ENCODE data around the gene COX19. TPM values are rescaled to one million over a fixed set of nuclear protein-coding genes. Genes with fewer than 3 reads are reported as not detected.
A peak's percentile ranks its signal among the peaks of the same experiment; 100 is the strongest.

COX19 gene
- total and polyA plus RNA-seq, 2 of the 13 experiments (the other 11 are each of a cell fraction or from before 2014, with no cell fraction given), result 11.5 to 21.7 TPM

DNA sequence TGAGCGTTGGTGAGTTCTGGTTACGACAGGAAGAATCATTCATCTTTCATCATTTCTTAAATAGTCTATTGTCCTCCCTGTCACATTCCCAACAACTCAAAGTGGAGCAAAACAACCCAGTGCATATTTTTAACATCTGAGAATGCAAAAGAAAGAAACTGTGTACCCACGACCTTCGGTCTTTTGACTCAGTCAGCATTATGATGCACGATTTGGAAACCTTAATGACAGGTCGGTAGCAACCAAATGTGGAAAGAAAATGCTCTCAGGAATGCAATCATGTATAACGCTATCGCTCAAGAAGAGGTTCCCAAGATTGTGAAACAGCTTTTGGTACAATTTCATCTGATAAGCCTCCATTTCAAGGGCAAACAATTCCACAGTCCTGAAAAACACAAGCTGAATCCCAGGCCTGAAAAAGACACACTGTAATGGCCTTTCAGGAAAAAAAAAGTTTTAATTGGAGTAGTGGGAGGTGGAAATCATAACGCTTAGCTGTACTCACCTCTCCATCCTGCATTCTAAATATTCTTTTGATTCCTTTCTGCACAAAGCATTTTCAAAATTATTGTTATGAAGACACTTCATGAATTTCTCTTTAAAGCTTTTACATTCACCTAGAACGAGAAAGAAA is 2.6 kb downstream of the COX19 start (continued):
- TF ChIP-seq ZBTB25 (CRISPR knock-in tag; IDR thresholded peaks at IDR 0.05) (peak; percentile 36; the same call in 1 of the 2 replicates), RARA (CRISPR knock-in tag; IDR thresholded peaks at IDR 0.05) (no peak), CEBPB (IDR thresholded peaks at IDR 0.05; ENCODE audit: borderline replicate concordance, low read depth, low read length) (peak; percentile 82), MTERF4 (CRISPR knock-in tag; IDR thresholded peaks at IDR 0.05) (no peak), HES4 (CRISPR knock-in tag; IDR thresholded peaks at IDR 0.05; ENCODE audit: borderline replicate concordance) (no peak), ZBTB20 (CRISPR knock-in tag; IDR thresholded peaks at IDR 0.05; ENCODE audit: borderline replicate concordance, low read depth) (no peak), KAT8 (CRISPR knock-in tag; IDR thresholded peaks at IDR 0.05) (peak; percentile 55; the same call in 1 of the 2 replicates), GABPA (IDR thresholded peaks at IDR 0.05; ENCODE audit: low read depth, low read length) (no peak), GABPA (CRISPR knock-in tag; IDR thresholded peaks at IDR 0.05; ENCODE audit: low read depth) (no peak), ZNF569 (CRISPR knock-in tag; IDR thresholded peaks at IDR 0.05; ENCODE audit: borderline replicate concordance) (no peak), ZFP90 (CRISPR knock-in tag; IDR thresholded peaks at IDR 0.05; ENCODE audit: borderline replicate concordance) (no peak), NR2F6 (IDR thresholded peaks at IDR 0.05) (no peak), NR2F6 (CRISPR knock-in tag; IDR thresholded peaks at IDR 0.05) (peak; percentile 23; the same call in 1 of the 2 replicates), IRF2 (CRISPR knock-in tag; IDR thresholded peaks at IDR 0.05) (no peak), GMEB1 (CRISPR knock-in tag; IDR thresholded peaks at IDR 0.05; ENCODE audit: borderline replicate concordance) (0 out of 2 replicates have a peak, but pooled peaks have one; percentile 29), RFX1 (IDR thresholded peaks at IDR 0.05) (no peak)
- TF ChIP-seq, protein P1, sequence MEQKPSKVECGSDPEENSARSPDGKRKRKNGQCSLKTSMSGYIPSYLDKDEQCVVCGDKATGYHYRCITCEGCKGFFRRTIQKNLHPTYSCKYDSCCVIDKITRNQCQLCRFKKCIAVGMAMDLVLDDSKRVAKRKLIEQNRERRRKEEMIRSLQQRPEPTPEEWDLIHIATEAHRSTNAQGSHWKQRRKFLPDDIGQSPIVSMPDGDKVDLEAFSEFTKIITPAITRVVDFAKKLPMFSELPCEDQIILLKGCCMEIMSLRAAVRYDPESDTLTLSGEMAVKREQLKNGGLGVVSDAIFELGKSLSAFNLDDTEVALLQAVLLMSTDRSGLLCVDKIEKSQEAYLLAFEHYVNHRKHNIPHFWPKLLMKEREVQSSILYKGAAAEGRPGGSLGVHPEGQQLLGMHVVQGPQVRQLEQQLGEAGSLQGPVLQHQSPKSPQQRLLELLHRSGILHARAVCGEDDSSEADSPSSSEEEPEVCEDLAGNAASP (CRISPR knock-in tag; IDR thresholded peaks at IDR 0.05; ENCODE audit: borderline replicate concordance), result peak; percentile 46; the same call in 1 of the 2 replicates
- TF ChIP-seq, protein P2, sequence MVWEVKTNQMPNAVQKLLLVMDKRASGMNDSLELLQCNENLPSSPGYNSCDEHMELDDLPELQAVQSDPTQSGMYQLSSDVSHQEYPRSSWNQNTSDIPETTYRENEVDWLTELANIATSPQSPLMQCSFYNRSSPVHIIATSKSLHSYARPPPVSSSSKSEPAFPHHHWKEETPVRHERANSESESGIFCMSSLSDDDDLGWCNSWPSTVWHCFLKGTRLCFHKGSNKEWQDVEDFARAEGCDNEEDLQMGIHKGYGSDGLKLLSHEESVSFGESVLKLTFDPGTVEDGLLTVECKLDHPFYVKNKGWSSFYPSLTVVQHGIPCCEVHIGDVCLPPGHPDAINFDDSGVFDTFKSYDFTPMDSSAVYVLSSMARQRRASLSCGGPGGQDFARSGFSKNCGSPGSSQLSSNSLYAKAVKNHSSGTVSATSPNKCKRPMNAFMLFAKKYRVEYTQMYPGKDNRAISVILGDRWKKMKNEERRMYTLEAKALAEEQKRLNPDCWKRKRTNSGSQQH (CRISPR knock-in tag; IDR thresholded peaks at IDR 0.05; ENCODE audit: low read depth), result no peak
- TF ChIP-seq, protein P3, sequence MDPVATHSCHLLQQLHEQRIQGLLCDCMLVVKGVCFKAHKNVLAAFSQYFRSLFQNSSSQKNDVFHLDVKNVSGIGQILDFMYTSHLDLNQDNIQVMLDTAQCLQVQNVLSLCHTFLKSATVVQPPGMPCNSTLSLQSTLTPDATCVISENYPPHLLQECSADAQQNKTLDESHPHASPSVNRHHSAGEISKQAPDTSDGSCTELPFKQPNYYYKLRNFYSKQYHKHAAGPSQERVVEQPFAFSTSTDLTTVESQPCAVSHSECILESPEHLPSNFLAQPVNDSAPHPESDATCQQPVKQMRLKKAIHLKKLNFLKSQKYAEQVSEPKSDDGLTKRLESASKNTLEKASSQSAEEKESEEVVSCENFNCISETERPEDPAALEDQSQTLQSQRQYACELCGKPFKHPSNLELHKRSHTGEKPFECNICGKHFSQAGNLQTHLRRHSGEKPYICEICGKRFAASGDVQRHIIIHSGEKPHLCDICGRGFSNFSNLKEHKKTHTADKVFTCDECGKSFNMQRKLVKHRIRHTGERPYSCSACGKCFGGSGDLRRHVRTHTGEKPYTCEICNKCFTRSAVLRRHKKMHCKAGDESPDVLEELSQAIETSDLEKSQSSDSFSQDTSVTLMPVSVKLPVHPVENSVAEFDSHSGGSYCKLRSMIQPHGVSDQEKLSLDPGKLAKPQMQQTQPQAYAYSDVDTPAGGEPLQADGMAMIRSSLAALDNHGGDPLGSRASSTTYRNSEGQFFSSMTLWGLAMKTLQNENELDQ (CRISPR knock-in tag; IDR thresholded peaks at IDR 0.05; ENCODE audit: borderline replicate concordance), result no peak
